ENCODE measurements around the gene FGD5.

The FGD5 gene

GRCh38 chr3:14819671-14820070, 909 bp downstream of the FGD5 start:
- Histone ChIP-seq H2AFZ (no peak overlapping the region), H3K79me2 (no peaks in the 10 kb centered on the region), H3K9me3 (ENCODE audit: control insufficient read depth, low read length) (no peaks in the 10 kb centered on the region), H3K27ac (no peak overlapping the region), H3K4me2 (ENCODE audit: low read length) (no peak overlapping the region), H3K9ac (no peak overlapping the region), H3K4me1 (no peaks in the 10 kb centered on the region), H3K27me3 (ENCODE audit: control insufficient read depth, insufficient read depth, low read length) (no peaks in the 10 kb centered on the region), H3K4me3 (ENCODE audit: low read depth, low read length) (no peak overlapping the region), H3K36me3 (ENCODE audit: control insufficient read depth, insufficient read depth, low read length) (no peaks in the 10 kb centered on the region)
- no peak for TF ChIP-seq CTCF (IDR thresholded peaks at IDR 0.05)

GRCh38 chr3:14820156-14820555, 1.4 kb downstream of the FGD5 start:
- Histone ChIP-seq H3K27me3 (ENCODE audit: control insufficient read depth, insufficient read depth, low read length) (no peaks in the 10 kb centered on the region), H3K4me1 (no peaks in the 10 kb centered on the region), H3K36me3 (ENCODE audit: control insufficient read depth, insufficient read depth, low read length) (no peaks in the 10 kb centered on the region), H3K9me3 (ENCODE audit: control insufficient read depth, low read length) (no peaks in the 10 kb centered on the region), H2AFZ (no peak overlapping the region), H3K79me2 (no peaks in the 10 kb centered on the region), H3K4me2 (ENCODE audit: low read length) (no peak overlapping the region), H3K4me3 (ENCODE audit: low read depth, low read length) (no peak overlapping the region), H3K9ac (no peak overlapping the region), H3K27ac (no peak overlapping the region)
- no peak for TF ChIP-seq CTCF (IDR thresholded peaks at IDR 0.05)

GRCh38 chr3:14821151-14821550, 2.4 kb downstream of the FGD5 start:
- TF ChIP-seq CTCF (IDR thresholded peaks at IDR 0.05), result no peak
- Histone ChIP-seq H2AFZ (no peak overlapping the region), H3K27ac (no peak overlapping the region), H3K79me2 (no peaks in the 10 kb centered on the region), H3K4me1 (no peaks in the 10 kb centered on the region), H3K9me3 (ENCODE audit: control insufficient read depth, low read length) (no peaks in the 10 kb centered on the region), H3K4me2 (ENCODE audit: low read length) (no peak overlapping the region), H3K9ac (no peak overlapping the region), H3K36me3 (ENCODE audit: control insufficient read depth, insufficient read depth, low read length) (no peaks in the 10 kb centered on the region), H3K27me3 (ENCODE audit: control insufficient read depth, insufficient read depth, low read length) (no peaks in the 10 kb centered on the region), H3K4me3 (ENCODE audit: low read depth, low read length) (no peak overlapping the region)

- Histone ChIP-seq H3K79me2 (no peaks in the 10 kb centered on the region), H3K4me2 (ENCODE audit: low read length) (no peak overlapping the region), H3K4me3 (ENCODE audit: low read depth, low read length) (no peak overlapping the region), H3K9me3 (ENCODE audit: control insufficient read depth, low read length) (no peaks in the 10 kb centered on the region), H3K4me1 (no peaks in the 10 kb centered on the region), H3K27ac (no peak overlapping the region), H2AFZ (no peak overlapping the region), H3K36me3 (ENCODE audit: control insufficient read depth, insufficient read depth, low read length) (no peaks in the 10 kb centered on the region), H3K27me3 (ENCODE audit: control insufficient read depth, insufficient read depth, low read length) (no peaks in the 10 kb centered on the region), H3K9ac (no peak overlapping the region)
- no peak for TF ChIP-seq CTCF (IDR thresholded peaks at IDR 0.05)
Measured at GRCh38 chr3:14822134-14822533, 3.4 kb downstream of the FGD5 start.

- Histone ChIP-seq H3K4me3 (ENCODE audit: low read depth, low read length) (no peak overlapping the region), H3K4me1 (no peaks in the 10 kb centered on the region), H3K36me3 (ENCODE audit: control insufficient read depth, insufficient read depth, low read length) (no peaks in the 10 kb centered on the region), H2AFZ (no peak overlapping the region), H3K27ac (no peak overlapping the region), H3K9ac (no peak overlapping the region), H3K4me2 (ENCODE audit: low read length) (no peak overlapping the region), H3K79me2 (no peaks in the 10 kb centered on the region), H3K9me3 (ENCODE audit: control insufficient read depth, low read length) (no peaks in the 10 kb centered on the region), H3K27me3 (ENCODE audit: control insufficient read depth, insufficient read depth, low read length) (no peaks in the 10 kb centered on the region)
- no peak for TF ChIP-seq CTCF (IDR thresholded peaks at IDR 0.05)
Measured at GRCh38 chr3:14822670-14823390, 4.1 kb downstream of the FGD5 start.

Measured in parathyroid adenoma (tissue), 2 donors.